Endodermal cell (in vitro differentiated cells): ENCODE results near the gene SYNGR4. TPM values are rescaled to one million over a fixed set of nuclear protein-coding genes. Genes with fewer than 3 reads are reported as not detected.

Source experiments
- DNase-seq: peaks from one replicate; pipeline ENCODE4 v3.0.0-alpha.2; 2017
- H3K27ac ChIP-seq: 2 replicates; pipeline ENCODE4 v1.5.1; 2013; ENCODE audit warnings: mild to moderate bottlenecking, low read depth, low read length, moderate library complexity
- H3K27me3 ChIP-seq: 2 replicates; pipeline ENCODE4 v1.6.1; 2013; ENCODE audit warnings: mild to moderate bottlenecking, low read length, moderate library complexity; ENCODE audit not compliant: insufficient read depth, control insufficient read depth, poor library complexity, severe bottlenecking
- H3K36me3 ChIP-seq: 2 replicates; pipeline ENCODE4 v1.7.0; 2013; ENCODE audit warnings: mild to moderate bottlenecking, low read length, moderate library complexity; ENCODE audit not compliant: control insufficient read depth, insufficient read depth
- H3K4me1 ChIP-seq: one replicate; pipeline ENCODE4 v1.7.0; 2013; ENCODE audit warnings: low read length; ENCODE audit not compliant: control insufficient read depth, insufficient read depth
- H3K4me3 ChIP-seq: 2 replicates; pipeline ENCODE4 v1.5.1; 2013; ENCODE audit warnings: mild to moderate bottlenecking, low read length, moderate library complexity
- H3K9ac ChIP-seq: 2 replicates; pipeline ENCODE4 v1.6.1; 2013; ENCODE audit warnings: mild to moderate bottlenecking, low read length, moderate library complexity; ENCODE audit not compliant: poor library complexity, severe bottlenecking; ENCODE audit errors: extremely low read depth
- H3K9me3 ChIP-seq: 2 replicates; pipeline ENCODE4 v1.6.1; 2013; ENCODE audit warnings: mild to moderate bottlenecking, low read length, moderate library complexity; ENCODE audit not compliant: control insufficient read depth
- H3K27ac Mint-ChIP-seq: 2 replicates; pipeline ENCODE4 v1.8.0; 2020; ENCODE audit warnings: mixed read lengths
- H3K27me3 Mint-ChIP-seq: 2 replicates; pipeline ENCODE4 v1.8.0; 2021; ENCODE audit warnings: mild to moderate bottlenecking, mixed read lengths; ENCODE audit not compliant: insufficient read depth
- H3K36me3 Mint-ChIP-seq: 2 replicates; pipeline ENCODE4 v1.8.0; 2020; ENCODE audit warnings: low read depth, mixed read lengths
- H3K4me1 Mint-ChIP-seq: 2 replicates; pipeline ENCODE4 v1.8.0; 2020; ENCODE audit warnings: mixed read lengths
- H3K4me3 Mint-ChIP-seq: 2 replicates; pipeline ENCODE4 v1.8.0; 2020; ENCODE audit warnings: mild to moderate bottlenecking, moderate library complexity, mixed read lengths
- H3K9me3 Mint-ChIP-seq: 2 replicates; pipeline ENCODE4 v1.8.0; 2020; ENCODE audit warnings: mild to moderate bottlenecking, mixed read lengths
- CTCF ChIP-seq: fragments of 200-600 bp; sonication (generic); conservative IDR thresholded peaks from 2 replicates; pipeline ENCODE4 v1.5.0; 2021; ENCODE audit warnings: antibody characterized with exemption, mild to moderate bottlenecking
- WGBS, 2 experiments: methylation state at CpG; one replicate each; pipeline versions ENCODE4 v1.1.5 to v1.1.7; 2013; ENCODE audit warnings: missing lambda C conversion rate in 2 of 2, mixed read lengths in 1 of 2; ENCODE audit not compliant: insufficient coverage in 1 of 2, insufficient read length in 1 of 2; 5-methylcytosine and 5-hydroxymethylcytosine counted together
- total RNA-seq, 2 donors: library from RNA; stranded (reverse); fragmentation: NEBNext Ultra II Directional in 1 of 2; extraction: Animal tissue kit (Norgen Biotek cat#: 25700) in 1 of 2; gene quantifications; 2 replicates in 1 of 2; 3 replicates in 1 of 2; pipeline ENCODE4 v1.2.1, GENCODE V29; 2021

SYNGR4 gene
- total RNA-seq, 2 donors from 2014 or later: not detected

GRCh38 chr19:48395170-48395455, 30.9 kb downstream of the SYNGR4 start:
- no peak overlapping the region for H3K4me3 ChIP-seq
- peaks cover 9% of the 10 kb centered on the region for H3K4me1 Mint-ChIP-seq
- no peak for TF ChIP-seq CTCF
- H3K27ac ChIP-seq: no peak overlapping the region
- no peak overlapping the region for H3K9ac ChIP-seq
- H3K36me3 ChIP-seq: no peaks in the 10 kb centered on the region
- no peaks in the 10 kb centered on the region for H3K36me3 Mint-ChIP-seq
- H3K27ac Mint-ChIP-seq: no peak overlapping the region
- no peak for DNase-seq
- H3K27me3 Mint-ChIP-seq: peaks cover 63% of the 10 kb centered on the region
- WGBS, 2 experiments: 22% methylated on average over 6 of the region's 6 CpGs; no CpG with 5 or more reads in 1 of the 2 experiments
- no peaks in the 10 kb centered on the region for H3K9me3 Mint-ChIP-seq
- no peaks in the 10 kb centered on the region for H3K4me1 ChIP-seq
- no peak overlapping the region for H3K4me3 Mint-ChIP-seq
- no peaks in the 10 kb centered on the region for H3K9me3 ChIP-seq
- H3K27me3 ChIP-seq: peaks cover 44% of the 10 kb centered on the region

GRCh38 chr19:48395499-48395898, 31.3 kb downstream of the SYNGR4 start:
- H3K36me3 Mint-ChIP-seq: no peaks in the 10 kb centered on the region
- 57 to 63% methylated on average over 2 to 8 of the region's 9 CpGs for WGBS, 2 experiments
- no peak overlapping the region for H3K4me3 Mint-ChIP-seq
- Histone ChIP-seq H3K9me3 (no peaks in the 10 kb centered on the region), H3K4me1 (no peaks in the 10 kb centered on the region), H3K27me3 (peaks cover 44% of the 10 kb centered on the region), H3K36me3 (no peaks in the 10 kb centered on the region), H3K27ac (no peak overlapping the region), H3K4me3 (no peak overlapping the region), H3K9ac (no peak overlapping the region)
- peaks cover 63% of the 10 kb centered on the region for H3K27me3 Mint-ChIP-seq
- no peak overlapping the region for H3K27ac Mint-ChIP-seq
- no peak for DNase-seq
- TF ChIP-seq CTCF: no peak
- peaks cover 10% of the 10 kb centered on the region for H3K4me1 Mint-ChIP-seq
- H3K9me3 Mint-ChIP-seq: no peaks in the 10 kb centered on the region

GRCh38 chr19:48396016-48396823, 32.1 kb downstream of the SYNGR4 start:
- no peaks in the 10 kb centered on the region for H3K36me3 ChIP-seq
- H3K36me3 Mint-ChIP-seq: no peaks in the 10 kb centered on the region
- no peak overlapping the region for H3K4me3 ChIP-seq
- no peak overlapping the region for H3K27ac Mint-ChIP-seq
- H3K9me3 Mint-ChIP-seq: no peaks in the 10 kb centered on the region
- H3K27ac ChIP-seq: peak overlapping the region; percentile 44
- H3K27me3 Mint-ChIP-seq: peaks cover 63% of the 10 kb centered on the region
- no peaks in the 10 kb centered on the region for H3K4me1 ChIP-seq
- no peak overlapping the region for H3K4me3 Mint-ChIP-seq
- H3K4me1 Mint-ChIP-seq: peaks cover 11% of the 10 kb centered on the region
- no peak overlapping the region for H3K9ac ChIP-seq
- no peak for TF ChIP-seq CTCF
- DNase-seq: no peak
- H3K27me3 ChIP-seq: peaks cover 44% of the 10 kb centered on the region
- 78% methylated on average over 6 to 24 of the region's 24 CpGs for WGBS, 2 experiments
- no peaks in the 10 kb centered on the region for H3K9me3 ChIP-seq
